ENCODE data around the gene ACAA2.
A peak's percentile ranks its signal among the peaks of the same experiment; 100 is the strongest.

DNA sequence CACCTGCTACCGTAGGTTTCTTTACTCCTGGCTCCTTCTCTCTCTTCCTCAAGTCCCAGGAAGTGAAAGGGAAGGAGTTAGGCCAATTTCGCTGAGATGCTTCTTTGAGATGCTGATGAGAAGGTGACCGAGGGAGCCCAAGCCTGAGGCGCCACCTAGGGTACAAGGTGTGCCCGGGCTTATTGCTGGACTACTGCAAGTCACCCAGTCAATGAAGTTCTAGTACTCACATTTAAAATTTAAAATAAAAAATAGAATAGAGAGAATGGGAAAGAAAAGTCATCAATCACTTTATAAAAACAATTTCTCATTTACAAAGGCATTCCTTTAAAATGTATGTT is 45.3 kb downstream of the ACAA2 start:
- TF ChIP-seq, protein P1, sequence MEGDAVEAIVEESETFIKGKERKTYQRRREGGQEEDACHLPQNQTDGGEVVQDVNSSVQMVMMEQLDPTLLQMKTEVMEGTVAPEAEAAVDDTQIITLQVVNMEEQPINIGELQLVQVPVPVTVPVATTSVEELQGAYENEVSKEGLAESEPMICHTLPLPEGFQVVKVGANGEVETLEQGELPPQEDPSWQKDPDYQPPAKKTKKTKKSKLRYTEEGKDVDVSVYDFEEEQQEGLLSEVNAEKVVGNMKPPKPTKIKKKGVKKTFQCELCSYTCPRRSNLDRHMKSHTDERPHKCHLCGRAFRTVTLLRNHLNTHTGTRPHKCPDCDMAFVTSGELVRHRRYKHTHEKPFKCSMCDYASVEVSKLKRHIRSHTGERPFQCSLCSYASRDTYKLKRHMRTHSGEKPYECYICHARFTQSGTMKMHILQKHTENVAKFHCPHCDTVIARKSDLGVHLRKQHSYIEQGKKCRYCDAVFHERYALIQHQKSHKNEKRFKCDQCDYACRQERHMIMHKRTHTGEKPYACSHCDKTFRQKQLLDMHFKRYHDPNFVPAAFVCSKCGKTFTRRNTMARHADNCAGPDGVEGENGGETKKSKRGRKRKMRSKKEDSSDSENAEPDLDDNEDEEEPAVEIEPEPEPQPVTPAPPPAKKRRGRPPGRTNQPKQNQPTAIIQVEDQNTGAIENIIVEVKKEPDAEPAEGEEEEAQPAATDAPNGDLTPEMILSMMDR (IDR thresholded peaks at IDR 0.05) = peak; percentile 72
- no peak for TF ChIP-seq POLR2AphosphoS5 (IDR thresholded peaks at IDR 0.05; ENCODE audit: low read depth, low read length)
- TF ChIP-seq, protein P2, sequence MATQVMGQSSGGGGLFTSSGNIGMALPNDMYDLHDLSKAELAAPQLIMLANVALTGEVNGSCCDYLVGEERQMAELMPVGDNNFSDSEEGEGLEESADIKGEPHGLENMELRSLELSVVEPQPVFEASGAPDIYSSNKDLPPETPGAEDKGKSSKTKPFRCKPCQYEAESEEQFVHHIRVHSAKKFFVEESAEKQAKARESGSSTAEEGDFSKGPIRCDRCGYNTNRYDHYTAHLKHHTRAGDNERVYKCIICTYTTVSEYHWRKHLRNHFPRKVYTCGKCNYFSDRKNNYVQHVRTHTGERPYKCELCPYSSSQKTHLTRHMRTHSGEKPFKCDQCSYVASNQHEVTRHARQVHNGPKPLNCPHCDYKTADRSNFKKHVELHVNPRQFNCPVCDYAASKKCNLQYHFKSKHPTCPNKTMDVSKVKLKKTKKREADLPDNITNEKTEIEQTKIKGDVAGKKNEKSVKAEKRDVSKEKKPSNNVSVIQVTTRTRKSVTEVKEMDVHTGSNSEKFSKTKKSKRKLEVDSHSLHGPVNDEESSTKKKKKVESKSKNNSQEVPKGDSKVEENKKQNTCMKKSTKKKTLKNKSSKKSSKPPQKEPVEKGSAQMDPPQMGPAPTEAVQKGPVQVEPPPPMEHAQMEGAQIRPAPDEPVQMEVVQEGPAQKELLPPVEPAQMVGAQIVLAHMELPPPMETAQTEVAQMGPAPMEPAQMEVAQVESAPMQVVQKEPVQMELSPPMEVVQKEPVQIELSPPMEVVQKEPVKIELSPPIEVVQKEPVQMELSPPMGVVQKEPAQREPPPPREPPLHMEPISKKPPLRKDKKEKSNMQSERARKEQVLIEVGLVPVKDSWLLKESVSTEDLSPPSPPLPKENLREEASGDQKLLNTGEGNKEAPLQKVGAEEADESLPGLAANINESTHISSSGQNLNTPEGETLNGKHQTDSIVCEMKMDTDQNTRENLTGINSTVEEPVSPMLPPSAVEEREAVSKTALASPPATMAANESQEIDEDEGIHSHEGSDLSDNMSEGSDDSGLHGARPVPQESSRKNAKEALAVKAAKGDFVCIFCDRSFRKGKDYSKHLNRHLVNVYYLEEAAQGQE (IDR thresholded peaks at IDR 0.05; ENCODE audit: insufficient read depth in 1 of 2, low read depth in 2 of 2, low read length in 1 of 2) = no peak
- no peak for TF ChIP-seq TCF7L2 (IDR thresholded peaks at IDR 0.05; ENCODE audit: low read depth, low read length)
- no peak for TF ChIP-seq SIN3A (IDR thresholded peaks at IDR 0.05; ENCODE audit: borderline replicate concordance, insufficient read depth, low read depth, low read length)
